Fibroblast of lung (primary cell): Measurements from ENCODE around the gene ACTG1. TPM values are rescaled to one million over a fixed set of nuclear protein-coding genes. Genes with fewer than 3 reads are reported as not detected.

Source experiments
- DNase-seq, 2 donors: peaks; one replicate each; pipeline versions ENCODE4 v3.0.0 to v3.0.0-alpha.2; 2010; ENCODE audit warnings: low read depth in 2 of 2
- H2AFZ ChIP-seq: 2 replicates; pipeline ENCODE4 v1.5.1; 2012; ENCODE audit warnings: low read length, control low read depth, inconsistent platforms
- H3K27ac ChIP-seq: 2 replicates; pipeline ENCODE4 v1.5.1; 2011; ENCODE audit warnings: low read length, control low read depth; ENCODE audit not compliant: insufficient read depth
- H3K27me3 ChIP-seq: 2 replicates; pipeline ENCODE4 v1.5.1; 2011; ENCODE audit warnings: mild to moderate bottlenecking, low read length; ENCODE audit not compliant: control insufficient read depth, insufficient read depth
- H3K36me3 ChIP-seq: 2 replicates; pipeline ENCODE4 v1.5.1; 2011; ENCODE audit warnings: low read length; ENCODE audit not compliant: control insufficient read depth, insufficient read depth
- H3K4me1 ChIP-seq: 2 replicates; pipeline ENCODE4 v1.5.1; 2011; ENCODE audit warnings: low read length; ENCODE audit not compliant: control insufficient read depth, insufficient read depth; ENCODE audit errors: extremely low read depth
- H3K4me2 ChIP-seq: 2 replicates; pipeline ENCODE4 v1.5.1; 2011; ENCODE audit warnings: low read length, control low read depth; ENCODE audit not compliant: insufficient read depth; ENCODE audit errors: extremely low read depth
- H3K4me3 ChIP-seq, 4 experiments: fragments of 200-600 bp in 1 of 4; sonication (generic) in 1 of 4; replicated peaks in 1 of 4; 2 replicates each; pipeline ENCODE4 v1.5.1; 2011 to 2016; ENCODE audit warnings: low read length in 4 of 4, low read depth in 3 of 4, mild to moderate bottlenecking in 3 of 4, control low read depth in 2 of 4, inconsistent platforms in 1 of 4, mixed read lengths in 1 of 4; ENCODE audit not compliant: insufficient read depth in 1 of 4; ENCODE audit errors: control extremely low read depth in 1 of 4
- H3K79me2 ChIP-seq: 2 replicates; pipeline ENCODE4 v1.5.1; 2012; ENCODE audit warnings: mild to moderate bottlenecking, low read length, inconsistent platforms; ENCODE audit not compliant: control insufficient read depth, insufficient read depth
- H3K9ac ChIP-seq: 2 replicates; pipeline ENCODE4 v1.5.1; 2011; ENCODE audit warnings: mild to moderate bottlenecking, low read length, control low read depth; ENCODE audit not compliant: insufficient read depth
- H3K9me3 ChIP-seq: 2 replicates; pipeline ENCODE4 v1.5.1; 2012; ENCODE audit warnings: low read depth, low read length; ENCODE audit not compliant: control insufficient read depth, insufficient read depth
- H4K20me1 ChIP-seq: 2 replicates; pipeline ENCODE4 v1.5.1; 2011; ENCODE audit warnings: low read length; ENCODE audit not compliant: control insufficient read depth, insufficient read depth; ENCODE audit errors: extremely low read depth
- CTCF ChIP-seq, 2 donors: IDR thresholded peaks in 1 of 2; conservative IDR thresholded peaks in 1 of 2; 1 replicate in 1 of 2; 2 replicates in 1 of 2; pipeline ENCODE4 v1.5.1; 2011 to 2012; ENCODE audit warnings: low read length in 2 of 2, control low read depth in 1 of 2, inconsistent platforms in 1 of 2, low read depth in 1 of 2, mild to moderate bottlenecking in 1 of 2
- EZH2 ChIP-seq: IDR thresholded peaks from 2 replicates; pipeline ENCODE4 v1.5.1; 2012; ENCODE audit warnings: low read length, control low read depth, mild to moderate bottlenecking; ENCODE audit errors: missing control alignments
- polyA plus RNA-seq, 2 donors: library from polyadenylated mRNA; depleted of rRNA in 1 of 2; stranded (reverse) in 1 of 2; unstranded in 1 of 2; fragments of >200 nt; gene quantifications; 2 replicates each; pipeline ENCODE4 v1.2.1, GENCODE V29; 2011 to 2012; ENCODE audit warnings: missing spikeins in 1 of 2
- total RNA-seq: library from RNA; depleted of rRNA; stranded (reverse); fragments of >200 nt; gene quantifications from 2 replicates; pipeline ENCODE4 v1.2.1, GENCODE V29; 2014

The ACTG1 gene
- total and polyA plus RNA-seq, 2 donors (not counting 1 experiment from before 2014, with no cell fraction given): 5,538 to 8,446 TPM

DNA sequence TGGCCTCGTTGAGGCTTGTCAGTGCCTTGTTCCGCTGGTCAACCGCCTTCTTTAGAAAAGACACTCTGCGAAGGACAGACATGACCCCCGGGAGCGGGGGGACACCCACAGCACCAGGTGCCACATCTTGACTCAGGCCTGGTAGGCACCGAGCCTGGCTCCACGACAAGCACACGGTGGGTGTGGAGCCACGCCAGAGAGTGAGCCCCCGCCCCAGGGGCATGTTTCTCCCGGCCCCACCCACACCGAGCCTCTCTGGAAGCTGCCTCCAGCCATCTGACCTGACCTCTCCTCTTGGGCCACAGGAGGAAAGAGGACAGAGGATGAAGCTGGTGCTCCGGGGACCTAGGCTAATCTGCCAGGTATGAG, 35.0 kb upstream of the ACTG1 start:
- H2AFZ ChIP-seq: no peak overlapping the region

GRCh38 chr17:81546906-81547613, 34.5 kb upstream of the ACTG1 start:
- H3K27me3 ChIP-seq: no peaks in the 10 kb centered on the region
- DNase-seq: no peak
- H3K36me3 ChIP-seq: peaks cover 38% of the 10 kb centered on the region
- no peak overlapping the region for H3K4me2 ChIP-seq
- no peak overlapping the region for H2AFZ ChIP-seq
- no peak for TF ChIP-seq EZH2
- TF ChIP-seq CTCF (conservative IDR thresholded peaks at IDR 0.05 in 1 of 2, IDR thresholded peaks at IDR 0.05 in 1 of 2; ENCODE audit: low read depth in 1 of 2, low read length in 2 of 2): no peak
- no peaks in the 10 kb centered on the region for H4K20me1 ChIP-seq
- H3K9me3 ChIP-seq: no peaks in the 10 kb centered on the region
- peaks cover 24% of the 10 kb centered on the region for H3K79me2 ChIP-seq
- H3K4me1 ChIP-seq: peaks cover 3% of the 10 kb centered on the region
- H3K4me3 ChIP-seq: no peak overlapping the region
- no peak overlapping the region for H3K9ac ChIP-seq
- H3K27ac ChIP-seq: no peak overlapping the region

More for the DNA sequence above, 35.0 kb upstream of the ACTG1 start:
- Histone ChIP-seq H4K20me1 (no peaks in the 10 kb centered on the region), H3K4me3 (no peak overlapping the region), H3K27ac (no peak overlapping the region), H3K4me1 (peaks cover 3% of the 10 kb centered on the region), H3K79me2 (peaks cover 24% of the 10 kb centered on the region), H3K4me2 (no peak overlapping the region), H3K36me3 (peaks cover 38% of the 10 kb centered on the region), H3K9ac (no peak overlapping the region), H3K9me3 (no peaks in the 10 kb centered on the region), H3K27me3 (no peaks in the 10 kb centered on the region)
- DNase-seq: no peak
- TF ChIP-seq CTCF (conservative IDR thresholded peaks at IDR 0.05 in 1 of 2, IDR thresholded peaks at IDR 0.05 in 1 of 2; ENCODE audit: low read depth in 1 of 2, low read length in 2 of 2): no peak
- TF ChIP-seq EZH2: no peak

DNA sequence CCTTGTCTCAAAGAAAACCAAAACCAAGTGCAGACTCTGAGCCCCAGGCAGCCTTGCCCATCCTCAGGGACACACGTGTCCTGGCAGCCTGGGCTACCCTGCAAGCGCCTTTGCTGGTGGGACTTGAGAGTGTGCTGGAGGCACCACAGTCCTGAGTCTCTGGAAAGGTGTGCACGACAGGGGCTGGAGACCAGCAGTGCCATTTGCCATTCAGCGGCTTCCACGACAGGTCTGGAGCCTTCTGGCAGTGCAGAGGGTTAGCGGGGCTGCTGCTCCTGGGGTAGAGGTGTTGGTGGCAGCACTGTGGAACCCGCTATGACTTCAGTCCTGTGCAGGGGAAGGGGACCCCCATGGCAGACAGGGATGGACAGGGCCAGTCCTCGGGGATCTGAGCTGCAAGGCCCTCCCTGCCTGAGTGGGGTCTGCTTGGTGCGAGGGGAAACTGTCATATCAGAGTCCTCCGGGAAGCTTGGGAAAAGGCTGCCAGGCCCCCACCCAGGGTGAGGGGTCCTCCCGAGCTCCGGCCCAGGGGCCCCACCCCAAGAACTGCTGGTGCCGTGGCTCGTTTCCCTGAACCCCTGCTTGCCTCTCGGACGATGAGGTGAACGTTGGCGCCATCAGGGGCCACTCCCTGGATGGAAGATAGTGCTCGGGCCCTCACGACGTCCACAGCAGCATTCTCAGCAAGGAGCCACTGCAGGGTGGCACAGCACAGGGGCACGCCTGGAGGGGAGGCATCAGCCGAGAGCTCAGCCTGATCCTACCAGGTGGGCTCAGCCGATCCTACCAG, 32.8 kb upstream of the ACTG1 start:
- Histone ChIP-seq H3K4me2 (no peak overlapping the region), H4K20me1 (no peaks in the 10 kb centered on the region), H3K27ac (no peak overlapping the region), H3K79me2 (peaks cover 9% of the 10 kb centered on the region), H3K4me3 (no peak overlapping the region), H2AFZ (no peak overlapping the region), H3K9me3 (no peaks in the 10 kb centered on the region), H3K27me3 (no peaks in the 10 kb centered on the region), H3K9ac (no peak overlapping the region), H3K4me1 (no peaks in the 10 kb centered on the region), H3K36me3 (peaks cover 42% of the 10 kb centered on the region)
- no peak for DNase-seq
- no peak for TF ChIP-seq CTCF (conservative IDR thresholded peaks at IDR 0.05 in 1 of 2, IDR thresholded peaks at IDR 0.05 in 1 of 2; ENCODE audit: low read depth in 1 of 2, low read length in 2 of 2)
